Measurements from ENCODE around the gene GOLGA6D. TPM values are rescaled to one million over a fixed set of nuclear protein-coding genes. Genes with fewer than 3 reads are reported as not detected.
"Not testable (repeated sequence)": the region's sequence is repeated elsewhere in the genome, so short reads cannot be mapped to it uniquely, and the experiment has no call there.

GOLGA6D gene
- under 1 TPM in 1 of 4 donors, not detected in 3; 0.07 TPM for polyA plus RNA-seq
- long read RNA-seq, donor 1: 0 reads
- long read RNA-seq, donor 2: 0 reads
- long read RNA-seq, donor 3: 0 reads
- long read RNA-seq, donor 4: 0 reads
- long read RNA-seq, donor 5: 0 reads
- long read RNA-seq, donor 6: 0 reads
- long read RNA-seq, donor 7: 0 reads
- long read RNA-seq, donor 8: 0 reads
- long read RNA-seq, donor 9: 0 reads
- long read RNA-seq, donor 10: 0 reads

GRCh38 chr15:75282572-75282971 lies at the start of gene GOLGA6D:
Gene GOLGA6D, plus strand, starts transcription at chr15:75282835. Its CDS starts 41 bp downstream, at chr15:75282876.
- H3K36me3 ChIP-seq (ENCODE audit: control insufficient read depth in 3 of 3, insufficient read depth in 2 of 3, low read depth in 1 of 3, low read length in 3 of 3); H3K9me3 ChIP-seq (ENCODE audit: control insufficient read depth in 2 of 2, insufficient read depth in 1 of 2, low read depth in 1 of 2, low read length in 1 of 2); H3K4me1 ChIP-seq (ENCODE audit: control insufficient read depth in 3 of 3, insufficient read depth in 2 of 3, low read depth in 1 of 3, low read length in 2 of 3); FAIRE-seq; H3K27me3 ChIP-seq (ENCODE audit: control insufficient read depth in 3 of 3, insufficient read depth in 3 of 3, low read length in 3 of 3); DNase-seq; H3K4me3 ChIP-seq (ENCODE audit: low read depth in 1 of 3, low read length in 3 of 3); H3K27ac ChIP-seq (ENCODE audit: low read depth in 1 of 3, low read length in 2 of 3): not testable (repeated sequence)
- WGBS, 3 donors: 27% methylated on average over 2 of the region's 7 CpGs; no CpG with 5 or more reads in 2 of the 3 donors

GRCh38 chr15:75233504-75234190 lies 49.0 kb upstream of the GOLGA6D start:
- no peaks in the 10 kb centered on the region for H3K36me3 ChIP-seq (ENCODE audit: control insufficient read depth in 3 of 3, insufficient read depth in 2 of 3, low read depth in 1 of 3, low read length in 3 of 3)
- H3K4me3 ChIP-seq (ENCODE audit: low read depth in 1 of 3, low read length in 3 of 3): no peak overlapping the region
- no peaks in the 10 kb centered on the region for H3K9me3 ChIP-seq (ENCODE audit: control insufficient read depth in 2 of 2, insufficient read depth in 1 of 2, low read depth in 1 of 2, low read length in 1 of 2)
- H3K27me3 ChIP-seq (ENCODE audit: control insufficient read depth in 3 of 3, insufficient read depth in 3 of 3, low read length in 3 of 3): peaks cover 0 to 4% (median 0%) of the 10 kb centered on the region in 3 donors
- no peak overlapping the region for H3K27ac ChIP-seq (ENCODE audit: low read depth in 1 of 3, low read length in 2 of 3)
- WGBS, 3 donors: 65 to 75% (median 71%) methylated on average over 14 of the region's 14 CpGs
- DNase-seq (no peak), FAIRE-seq (no peak)
- H3K4me1 ChIP-seq (ENCODE audit: control insufficient read depth in 3 of 3, insufficient read depth in 2 of 3, low read depth in 1 of 3, low read length in 2 of 3): no peaks in the 10 kb centered on the region

- DNase-seq (no peak), FAIRE-seq (no peak)
- Histone ChIP-seq H3K4me1 (ENCODE audit: control insufficient read depth in 3 of 3, insufficient read depth in 2 of 3, low read depth in 1 of 3, low read length in 2 of 3) (no peaks in the 10 kb centered on the region), H3K36me3 (ENCODE audit: control insufficient read depth in 3 of 3, insufficient read depth in 2 of 3, low read depth in 1 of 3, low read length in 3 of 3) (no peaks in the 10 kb centered on the region), H3K4me3 (ENCODE audit: low read depth in 1 of 3, low read length in 3 of 3) (no peak overlapping the region), H3K27ac (ENCODE audit: low read depth in 1 of 3, low read length in 2 of 3) (no peak overlapping the region), H3K27me3 (ENCODE audit: control insufficient read depth in 3 of 3, insufficient read depth in 3 of 3, low read length in 3 of 3) (peaks cover 0 to 4% (median 0%) of the 10 kb centered on the region in 3 donors), H3K9me3 (ENCODE audit: control insufficient read depth in 2 of 2, insufficient read depth in 1 of 2, low read depth in 1 of 2, low read length in 1 of 2) (no peaks in the 10 kb centered on the region)
- 75 to 90% (median 82%) methylated on average over 5 of the region's 5 CpGs for WGBS, 3 donors
Measured at GRCh38 chr15:75234191-75234810, 48.3 kb upstream of the GOLGA6D start.

- Histone ChIP-seq H3K36me3 (ENCODE audit: control insufficient read depth in 3 of 3, insufficient read depth in 2 of 3, low read depth in 1 of 3, low read length in 3 of 3) (no peaks in the 10 kb centered on the region), H3K27ac (ENCODE audit: low read depth in 1 of 3, low read length in 2 of 3) (no peak overlapping the region), H3K9me3 (ENCODE audit: control insufficient read depth in 2 of 2, insufficient read depth in 1 of 2, low read depth in 1 of 2, low read length in 1 of 2) (no peaks in the 10 kb centered on the region), H3K4me1 (ENCODE audit: control insufficient read depth in 3 of 3, insufficient read depth in 2 of 3, low read depth in 1 of 3, low read length in 2 of 3) (no peaks in the 10 kb centered on the region), H3K4me3 (ENCODE audit: low read depth in 1 of 3, low read length in 3 of 3) (no peak overlapping the region), H3K27me3 (ENCODE audit: control insufficient read depth in 3 of 3, insufficient read depth in 3 of 3, low read length in 3 of 3) (peaks cover 0 to 4% (median 0%) of the 10 kb centered on the region in 3 donors)
- DNase-seq (no peak), FAIRE-seq (no peak)
- 78 to 84% (median 81%) methylated on average over 10 of the region's 10 CpGs for WGBS, 3 donors
Measured at GRCh38 chr15:75235051-75235673, 47.5 kb upstream of the GOLGA6D start.

- FAIRE-seq: no peak
- Histone ChIP-seq H3K9me3 (ENCODE audit: control insufficient read depth in 2 of 2, insufficient read depth in 1 of 2, low read depth in 1 of 2, low read length in 1 of 2) (no peaks in the 10 kb centered on the region), H3K27ac (ENCODE audit: low read depth in 1 of 3, low read length in 2 of 3) (no peak overlapping the region), H3K36me3 (ENCODE audit: control insufficient read depth in 3 of 3, insufficient read depth in 2 of 3, low read depth in 1 of 3, low read length in 3 of 3) (no peaks in the 10 kb centered on the region), H3K27me3 (ENCODE audit: control insufficient read depth in 3 of 3, insufficient read depth in 3 of 3, low read length in 3 of 3) (peaks cover 0 to 4% (median 0%) of the 10 kb centered on the region in 3 donors), H3K4me1 (ENCODE audit: control insufficient read depth in 3 of 3, insufficient read depth in 2 of 3, low read depth in 1 of 3, low read length in 2 of 3) (no peaks in the 10 kb centered on the region), H3K4me3 (ENCODE audit: low read depth in 1 of 3, low read length in 3 of 3) (no peak overlapping the region)
- WGBS, 3 donors: 78 to 85% (median 78%) methylated on average over 11 of the region's 11 CpGs
- DNase-seq: no peak
Measured at GRCh38 chr15:75235760-75236729, 46.6 kb upstream of the GOLGA6D start.

GRCh38 chr15:75237316-75237982 lies 45.2 kb upstream of the GOLGA6D start:
- Histone ChIP-seq H3K27ac (ENCODE audit: low read depth in 1 of 3, low read length in 2 of 3) (no peak overlapping the region), H3K4me3 (ENCODE audit: low read depth in 1 of 3, low read length in 3 of 3) (no peak overlapping the region), H3K4me1 (ENCODE audit: control insufficient read depth in 3 of 3, insufficient read depth in 2 of 3, low read depth in 1 of 3, low read length in 2 of 3) (no peaks in the 10 kb centered on the region), H3K36me3 (ENCODE audit: control insufficient read depth in 3 of 3, insufficient read depth in 2 of 3, low read depth in 1 of 3, low read length in 3 of 3) (no peaks in the 10 kb centered on the region), H3K9me3 (ENCODE audit: control insufficient read depth in 2 of 2, insufficient read depth in 1 of 2, low read depth in 1 of 2, low read length in 1 of 2) (no peaks in the 10 kb centered on the region), H3K27me3 (ENCODE audit: control insufficient read depth in 3 of 3, insufficient read depth in 3 of 3, low read length in 3 of 3) (peaks cover 0 to 4% (median 0%) of the 10 kb centered on the region in 3 donors)
- WGBS, 3 donors: 72 to 80% (median 75%) methylated on average over 11 of the region's 11 CpGs
- DNase-seq: no peak
- FAIRE-seq: no peak

- no peaks in the 10 kb centered on the region for H3K36me3 ChIP-seq (ENCODE audit: control insufficient read depth in 3 of 3, insufficient read depth in 2 of 3, low read depth in 1 of 3, low read length in 3 of 3)
- H3K9me3 ChIP-seq (ENCODE audit: control insufficient read depth in 2 of 2, insufficient read depth in 1 of 2, low read depth in 1 of 2, low read length in 1 of 2): no peaks in the 10 kb centered on the region
- H3K4me3 ChIP-seq (ENCODE audit: low read depth in 1 of 3, low read length in 3 of 3): no peak overlapping the region
- no peak for FAIRE-seq
- no peak for DNase-seq
- no peak overlapping the region for H3K27ac ChIP-seq (ENCODE audit: low read depth in 1 of 3, low read length in 2 of 3)
- no peaks in the 10 kb centered on the region for H3K4me1 ChIP-seq (ENCODE audit: control insufficient read depth in 3 of 3, insufficient read depth in 2 of 3, low read depth in 1 of 3, low read length in 2 of 3)
- WGBS, 3 donors: 84 to 92% (median 84%) methylated on average over 5 of the region's 5 CpGs
- peaks cover 0 to 2% (median 0%) of the 10 kb centered on the region in 3 donors for H3K27me3 ChIP-seq (ENCODE audit: control insufficient read depth in 3 of 3, insufficient read depth in 3 of 3, low read length in 3 of 3)
Measured at GRCh38 chr15:75238150-75238549, 44.5 kb upstream of the GOLGA6D start.
